ENCODE measurements around the gene PHF19.
A peak's percentile ranks its signal among the peaks of the same experiment; 100 is the strongest.

The PHF19 gene

DNA sequence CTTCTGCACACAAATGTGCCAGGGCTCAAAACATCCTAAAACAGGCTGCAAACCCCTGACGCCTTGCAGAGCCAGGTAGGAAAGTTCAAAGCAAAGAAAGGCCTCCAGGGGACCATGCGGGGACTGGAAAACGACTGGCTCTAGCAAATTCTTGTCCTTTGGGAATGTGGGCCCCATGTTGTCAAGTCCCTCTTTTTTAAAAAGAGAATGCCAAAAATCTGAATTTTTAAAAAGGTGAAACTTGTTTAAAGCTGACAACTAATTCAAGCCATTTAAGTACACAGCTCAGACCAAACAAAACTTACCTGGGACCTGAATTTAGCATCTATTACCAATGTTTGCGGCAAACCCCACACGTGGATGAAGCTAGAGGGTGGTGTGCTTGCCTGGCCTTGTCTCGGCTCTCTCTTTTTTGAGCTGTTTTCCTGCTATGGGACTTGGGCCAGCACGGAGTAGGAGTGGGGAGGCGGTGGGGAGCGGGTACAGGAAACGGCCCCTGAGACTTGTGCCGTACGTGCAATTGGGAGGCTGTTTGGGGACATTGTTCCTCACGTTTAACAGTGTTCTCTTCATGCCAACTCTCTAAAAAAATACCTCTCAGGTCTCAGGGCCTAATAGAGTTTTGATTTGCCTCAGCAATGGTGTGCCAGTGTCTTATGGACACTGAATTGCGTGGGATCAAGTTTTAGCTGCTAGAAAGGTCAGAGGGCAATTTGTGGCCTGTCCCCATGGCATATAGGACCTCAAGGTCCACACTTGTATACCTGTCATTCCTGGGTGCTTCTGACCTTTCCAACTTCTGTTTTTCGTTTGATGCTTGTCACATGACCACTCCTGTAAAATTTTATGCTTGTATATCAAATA lies 15.1 kb upstream of the PHF19 start:
- no peak for DNase-seq
- TF ChIP-seq POLR2A (IDR thresholded peaks at IDR 0.05; ENCODE audit: low read length) (no peak), GATA1 (IDR thresholded peaks at IDR 0.05; ENCODE audit: low read depth, low read length) (no peak)

DNA sequence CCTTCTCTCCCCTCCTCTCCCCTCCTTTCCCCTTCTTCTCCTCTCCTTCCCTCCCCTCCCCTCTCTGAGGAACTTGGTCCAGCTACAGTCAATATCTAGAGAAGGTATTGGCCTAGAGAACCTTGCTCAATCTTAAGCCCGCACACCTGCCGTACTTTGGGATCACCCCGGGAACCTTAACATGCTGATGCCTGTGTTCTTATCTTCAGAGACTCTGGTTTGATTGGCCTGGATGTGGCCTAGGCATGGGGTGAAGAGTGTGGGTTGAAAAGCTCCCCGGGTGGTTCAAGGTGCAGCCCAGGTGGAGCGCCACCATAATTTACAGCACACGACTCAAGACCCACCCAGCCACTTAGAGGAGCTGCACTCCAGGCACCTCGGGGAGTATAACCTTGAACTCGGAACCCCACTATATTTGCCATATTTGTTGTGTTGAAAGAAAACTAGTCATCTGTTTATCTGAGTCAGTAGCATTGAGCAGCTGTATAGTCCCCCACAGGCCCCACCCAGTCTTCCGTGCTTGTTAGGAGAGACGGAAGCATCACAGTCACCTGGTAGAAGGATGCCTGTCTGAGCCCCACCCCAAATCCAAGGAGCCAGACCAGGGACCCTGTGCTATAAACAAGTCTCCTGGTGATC lies 14.4 kb upstream of the PHF19 start:
- no peak for DNase-seq
- TF ChIP-seq GATA1 (IDR thresholded peaks at IDR 0.05; ENCODE audit: low read depth, low read length) (no peak), POLR2A (IDR thresholded peaks at IDR 0.05; ENCODE audit: low read length) (no peak)

DNA sequence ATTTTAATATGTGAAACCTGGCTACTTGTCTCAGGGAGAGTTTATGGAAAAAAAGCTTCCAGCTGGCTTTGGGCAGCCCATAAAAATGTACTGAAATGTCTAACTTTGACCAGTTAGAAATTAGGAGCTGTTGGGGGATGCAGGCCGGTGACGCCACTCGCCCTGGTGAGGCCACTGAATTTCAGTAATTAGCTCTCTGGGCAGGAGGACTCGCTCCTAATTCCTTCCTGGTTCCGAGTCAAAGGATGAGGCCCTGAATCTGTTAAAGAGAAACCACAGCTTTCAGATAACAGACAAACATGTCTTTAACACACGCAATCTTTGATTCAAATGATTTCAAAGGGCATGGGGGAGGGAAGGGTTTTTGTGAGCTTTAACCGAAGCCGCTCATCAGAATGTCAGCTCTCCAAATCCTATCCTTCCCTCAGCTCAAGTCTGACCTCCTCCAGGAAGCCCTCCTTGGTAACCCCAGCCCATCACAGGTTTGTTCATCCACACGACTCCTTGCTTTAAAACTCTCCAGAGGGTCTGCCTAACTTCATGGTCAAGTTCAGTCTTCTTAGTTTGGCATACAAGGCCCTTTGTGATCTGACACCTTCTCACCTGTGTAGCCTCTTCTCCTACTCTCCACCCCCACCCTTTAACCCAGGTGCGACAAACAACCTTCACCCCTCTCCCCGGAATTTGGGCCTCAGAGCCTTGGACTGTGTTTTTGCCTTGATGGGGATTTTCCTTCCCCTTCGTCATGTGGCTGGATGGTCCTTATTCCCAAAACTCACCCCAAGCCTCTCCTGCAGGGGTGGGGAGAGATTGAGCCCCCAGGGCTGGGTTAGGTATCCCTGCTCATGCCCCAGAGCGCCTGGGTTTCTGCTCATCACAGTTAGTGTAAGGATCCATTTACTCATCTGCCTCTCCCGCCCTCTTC lies 13.6 kb upstream of the PHF19 start:
- DNase-seq, result no peak

DNA sequence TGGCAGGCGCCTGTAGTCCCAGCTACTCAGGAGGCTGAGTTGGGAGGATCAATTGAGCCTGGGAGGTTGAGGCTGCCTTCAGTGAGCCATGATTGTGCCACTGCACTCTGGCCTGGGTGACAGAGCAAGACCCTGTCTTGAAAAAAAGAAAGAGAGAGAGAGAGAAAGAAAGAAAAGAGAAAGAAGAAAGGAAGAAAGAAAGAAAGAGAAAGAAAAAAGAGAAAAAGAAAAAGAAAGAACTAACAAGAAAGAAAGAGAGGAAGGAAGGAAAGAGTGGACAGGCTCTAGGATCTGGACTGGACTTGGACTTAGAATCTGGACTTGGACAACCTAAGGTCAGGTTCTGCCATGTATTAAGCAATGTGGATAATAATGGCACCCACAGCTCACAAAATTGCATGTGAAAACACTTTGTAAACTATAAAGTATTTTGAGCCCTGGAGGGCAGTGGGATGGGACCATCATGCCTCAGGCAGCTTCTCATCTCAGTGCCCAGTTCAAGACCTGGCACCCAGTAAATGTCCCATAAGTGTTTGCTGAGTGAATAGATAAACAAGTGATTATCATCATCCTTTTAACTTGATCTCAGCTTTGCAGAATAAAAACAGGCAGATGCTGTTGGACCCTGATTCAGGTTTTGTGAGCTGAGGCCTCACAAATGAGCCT lies 12.8 kb upstream of the PHF19 start:
- TF ChIP-seq POLR2A (IDR thresholded peaks at IDR 0.05; ENCODE audit: low read length), result no peak
- TF ChIP-seq GATA1 (IDR thresholded peaks at IDR 0.05; ENCODE audit: low read depth, low read length), result no peak
- DNase-seq, result no peak

More for the DNA sequence above, 13.6 kb upstream of the PHF19 start:
- TF ChIP-seq POLR2A (IDR thresholded peaks at IDR 0.05; ENCODE audit: low read length), result no peak
- TF ChIP-seq GATA1 (IDR thresholded peaks at IDR 0.05; ENCODE audit: low read depth, low read length), result no peak

DNA sequence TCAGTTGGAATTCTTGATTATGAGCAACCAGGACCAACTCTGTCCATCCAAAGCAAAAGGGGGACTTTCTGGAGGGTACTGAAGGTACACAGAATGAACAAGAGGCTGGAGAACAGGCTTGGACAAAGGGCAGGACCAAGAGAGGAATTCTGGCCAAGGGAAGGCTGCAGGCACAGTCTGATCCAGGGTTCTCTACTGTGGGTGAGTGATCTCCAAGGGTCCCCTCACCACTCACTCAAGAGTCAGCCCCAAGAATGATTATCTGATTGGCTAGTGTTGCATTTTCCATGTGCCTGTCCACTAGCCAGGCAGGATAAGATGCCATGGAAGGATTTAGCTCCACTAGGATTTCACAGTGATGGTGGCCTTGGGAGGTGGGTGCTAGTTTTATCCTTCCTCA lies 11.6 kb upstream of the PHF19 start:
- no peak for DNase-seq
- TF ChIP-seq POLR2A (IDR thresholded peaks at IDR 0.05; ENCODE audit: low read length), result no peak
- no peak for TF ChIP-seq GATA1 (IDR thresholded peaks at IDR 0.05; ENCODE audit: low read depth, low read length)

DNA sequence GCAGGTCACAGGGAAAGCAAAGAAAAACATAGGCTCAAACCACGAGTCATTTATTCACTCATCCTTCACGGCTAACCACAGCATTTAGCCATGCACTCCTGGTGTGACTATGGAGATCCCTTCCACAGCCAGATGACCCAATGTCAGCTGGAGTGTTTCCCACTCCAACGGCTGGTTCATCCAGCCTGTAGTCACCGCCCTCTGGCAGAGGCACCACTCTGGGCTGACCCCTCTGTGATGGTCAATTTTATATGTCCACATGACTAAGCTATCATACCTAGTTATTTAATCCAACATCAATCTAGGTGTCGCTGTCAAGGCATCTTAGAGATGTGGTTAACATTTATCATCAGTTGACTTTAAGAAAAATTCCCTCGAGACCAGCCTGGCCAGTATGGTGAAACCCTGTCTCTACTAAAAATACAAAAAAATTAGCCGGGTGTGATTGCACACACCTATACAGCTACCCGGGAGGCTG lies 9.5 kb upstream of the PHF19 start:
- no peak for DNase-seq
- TF ChIP-seq GATA1 (IDR thresholded peaks at IDR 0.05; ENCODE audit: low read depth, low read length) (no peak), POLR2A (IDR thresholded peaks at IDR 0.05; ENCODE audit: low read length) (no peak)

DNA sequence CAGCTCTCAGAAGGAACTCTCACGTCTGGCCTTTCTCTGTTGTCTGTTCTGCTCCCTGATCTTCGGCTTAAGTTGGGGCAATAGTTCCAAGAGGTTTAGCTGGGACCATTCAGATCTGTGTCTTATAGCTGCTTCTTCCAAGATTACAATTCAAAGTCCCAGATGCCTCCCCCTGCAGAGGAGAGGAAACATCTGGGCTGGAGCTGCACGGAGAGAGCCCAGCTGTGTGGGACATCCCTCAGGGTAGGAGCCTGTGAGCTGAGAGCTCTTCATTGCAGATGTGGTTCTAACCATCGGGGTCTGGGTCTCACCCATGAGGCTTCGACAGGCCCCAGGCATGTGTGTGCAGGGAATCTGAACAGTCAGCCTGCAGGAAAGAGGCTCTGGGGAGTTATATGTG lies 9.0 kb upstream of the PHF19 start:
- TF ChIP-seq GATA1 (IDR thresholded peaks at IDR 0.05; ENCODE audit: low read depth, low read length) (no peak), POLR2A (IDR thresholded peaks at IDR 0.05; ENCODE audit: low read length) (no peak)
- no peak for DNase-seq

DNA sequence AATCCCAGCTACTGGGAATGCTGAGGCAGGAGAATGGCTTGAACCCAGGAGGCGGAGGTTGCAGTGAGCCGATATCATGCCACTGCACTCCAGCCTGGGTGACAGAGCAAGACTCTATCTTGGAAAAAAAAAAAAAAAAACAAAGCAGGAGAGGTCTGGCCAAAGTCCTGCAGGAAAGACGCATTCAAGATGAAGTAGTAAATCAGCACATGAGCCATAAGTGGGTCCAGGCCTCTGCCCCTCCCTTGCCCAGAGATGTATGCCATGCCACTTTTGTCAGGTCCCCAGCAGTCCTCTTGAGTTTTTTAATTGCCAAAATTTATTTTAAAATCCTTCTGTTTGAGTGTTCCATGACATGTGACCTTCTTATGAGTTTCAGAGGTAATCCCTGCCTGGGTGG lies 8.5 kb upstream of the PHF19 start:
- TF ChIP-seq GATA1 (IDR thresholded peaks at IDR 0.05; ENCODE audit: low read depth, low read length), result no peak
- no peak for TF ChIP-seq POLR2A (IDR thresholded peaks at IDR 0.05; ENCODE audit: low read length)
- no peak for DNase-seq

DNA sequence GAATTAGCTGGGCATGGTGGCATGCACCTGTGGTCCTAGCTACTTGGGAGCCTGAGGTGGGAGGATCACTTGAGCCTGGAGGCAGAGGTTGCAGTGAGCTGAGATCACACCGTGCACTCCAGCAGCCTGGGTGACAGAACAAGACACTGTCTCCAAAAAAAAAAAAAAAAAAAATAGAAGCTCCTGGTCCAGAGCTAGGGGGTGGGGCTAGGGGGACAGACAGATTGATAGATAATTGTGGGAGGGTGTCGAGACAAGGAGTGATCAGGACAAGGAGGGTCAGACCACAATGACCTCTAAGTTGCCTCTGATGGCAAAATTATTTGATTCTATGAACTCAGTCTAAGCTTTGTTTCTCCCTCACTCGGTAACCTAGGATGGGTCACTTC lies 6.6 kb upstream of the PHF19 start:
- no peak for TF ChIP-seq GATA1 (IDR thresholded peaks at IDR 0.05; ENCODE audit: low read depth, low read length)
- no peak for TF ChIP-seq POLR2A (IDR thresholded peaks at IDR 0.05; ENCODE audit: low read length)
- DNase-seq, result no peak

DNA sequence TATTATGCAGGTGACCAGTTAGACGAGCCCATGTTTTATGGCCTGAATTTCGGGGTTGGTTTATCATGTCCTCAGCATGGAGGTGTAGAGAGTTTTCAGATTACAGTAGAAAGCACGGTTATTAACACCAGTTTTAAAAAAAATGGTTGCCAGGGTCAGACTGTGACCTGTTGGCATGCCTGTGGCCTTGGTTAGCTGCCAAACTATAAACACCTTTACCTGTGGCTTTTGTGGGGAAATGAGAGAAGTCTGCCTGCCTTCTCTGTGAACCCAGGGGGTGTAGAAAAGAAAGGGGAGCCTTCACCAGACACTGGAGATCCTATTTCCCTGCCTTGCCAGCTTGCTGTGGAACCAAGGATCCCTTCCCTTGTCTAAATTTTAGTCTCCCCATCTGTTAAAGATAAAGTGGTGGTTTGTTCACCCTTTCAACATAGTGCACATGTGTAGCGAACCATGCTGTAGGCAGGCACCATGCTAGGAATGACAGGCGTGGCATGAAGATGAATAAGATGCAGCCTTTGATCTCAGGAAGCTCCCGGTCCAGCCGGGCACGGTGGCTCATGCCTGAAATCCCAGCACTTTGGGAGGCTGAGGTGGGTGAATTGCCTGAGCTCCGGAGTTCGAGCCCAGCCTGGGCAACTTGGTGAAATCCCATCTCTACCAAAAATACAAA lies 6.1 kb upstream of the PHF19 start:
- DNase-seq, result no peak
- no peak for TF ChIP-seq GATA1 (IDR thresholded peaks at IDR 0.05; ENCODE audit: low read depth, low read length)
- no peak for TF ChIP-seq POLR2A (IDR thresholded peaks at IDR 0.05; ENCODE audit: low read length)

DNA sequence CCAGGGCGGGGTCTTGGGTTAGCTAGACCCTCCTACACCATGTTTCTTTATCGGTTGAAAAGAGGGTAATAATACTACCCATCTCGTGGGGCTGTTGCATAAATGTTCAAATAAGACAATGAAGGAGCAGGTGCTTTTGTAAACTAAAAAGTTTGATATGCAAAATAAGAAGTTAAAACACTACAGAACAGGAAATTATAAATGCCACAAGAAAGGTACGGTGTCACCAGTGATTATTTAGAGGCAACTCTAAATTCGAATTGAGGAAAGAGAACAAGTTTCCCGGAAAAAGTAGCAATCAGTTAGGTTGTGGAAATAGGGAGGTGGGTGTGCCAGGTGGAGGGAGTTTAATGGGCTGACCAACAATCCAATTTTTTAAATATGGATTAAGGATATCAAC lies 2.5 kb upstream of the PHF19 start:
- no peak for DNase-seq
- TF ChIP-seq POLR2A (IDR thresholded peaks at IDR 0.05; ENCODE audit: low read length) (no peak), GATA1 (IDR thresholded peaks at IDR 0.05; ENCODE audit: low read depth, low read length) (no peak)

DNA sequence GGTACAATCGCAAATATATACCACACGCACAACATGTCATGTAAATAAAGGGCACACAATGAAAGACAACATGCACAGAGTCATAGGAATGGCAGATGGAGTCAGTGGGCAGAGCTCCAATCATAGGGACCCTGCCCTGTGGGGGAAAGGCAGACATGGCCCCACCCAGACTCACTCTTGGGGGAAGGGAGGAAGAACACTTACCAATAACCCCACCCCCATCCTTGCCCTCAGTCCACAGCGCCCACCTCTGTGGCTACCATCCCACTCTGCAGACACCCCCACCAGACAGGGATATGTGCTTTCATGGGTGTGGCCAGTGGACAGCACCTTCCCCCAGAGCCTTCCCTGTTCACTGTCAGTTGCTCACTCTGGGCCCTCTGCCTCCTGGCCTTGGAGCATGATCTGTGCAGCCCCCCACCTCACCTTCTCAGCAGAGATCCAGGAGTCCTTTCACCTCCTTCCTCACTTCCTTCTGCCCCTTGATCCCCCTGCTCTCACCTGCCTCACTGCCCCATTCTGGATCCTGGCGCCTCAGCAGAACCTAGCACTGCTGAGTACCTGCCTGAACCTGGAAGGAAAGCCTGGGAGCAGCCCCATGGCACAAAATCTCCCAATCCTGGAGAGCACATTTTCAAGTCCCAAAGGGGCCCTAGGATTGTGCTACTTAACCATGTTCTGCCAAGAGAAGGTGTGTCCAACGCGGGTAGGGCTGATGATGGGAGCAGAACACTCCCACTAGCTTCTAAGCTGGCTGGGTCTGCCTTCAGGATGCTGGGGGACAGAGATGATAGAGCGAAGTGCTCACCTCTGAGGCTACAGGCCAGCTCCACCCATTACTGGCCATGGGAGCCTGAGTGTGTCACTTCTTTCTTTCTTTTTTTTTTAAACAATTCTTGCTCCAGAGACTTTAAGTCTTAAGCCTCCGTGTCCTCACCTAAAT lies 1.5 kb upstream of the PHF19 start:
- TF ChIP-seq POLR2A (IDR thresholded peaks at IDR 0.05; ENCODE audit: low read length), result no peak
- TF ChIP-seq GATA1 (IDR thresholded peaks at IDR 0.05; ENCODE audit: low read depth, low read length), result no peak
- peak; percentile 50 to 52 for DNase-seq
